Caco-2 (cell line): ENCODE data around the gene PRDM11. TPM values are rescaled to one million over a fixed set of nuclear protein-coding genes. Genes with fewer than 3 reads are reported as not detected.

Source experiments
- BruUV-seq: library from RNA; stranded (reverse); fragments of 400-500 nt; replicated peaks from 2 replicates; lab custom pipeline; 2021; lab: Mats Ljungman, UMichigan
- CTCF ChIA-PET: fragments of 300-600 bp; sonication (Branson Sonifier 250); formaldehyde crosslinking; loops from one replicate; lab custom pipeline; 2022; ENCODE audit warnings: antibody characterized with exemption; lab: Charles Lee
- POLR2A ChIA-PET: fragments of 300-600 bp; sonication (Branson Sonifier 250); formaldehyde crosslinking; loops from one replicate; lab custom pipeline; 2022; ENCODE audit warnings: antibody characterized with exemption; lab: Charles Lee
- DNase-seq, 2 experiments: peaks; one replicate each; pipeline versions ENCODE4 v3.0.0 to v3.0.0-alpha.2; 2020 to 2022
- H3K27me3 ChIP-seq: replicated peaks from 2 replicates; pipeline ENCODE4 v1.6.0; 2011; ENCODE audit warnings: low read length; ENCODE audit not compliant: control insufficient read depth, insufficient read depth
- H3K36me3 ChIP-seq: 2 replicates; pipeline ENCODE4 v1.5.1; 2011; ENCODE audit warnings: low read length; ENCODE audit not compliant: control insufficient read depth, insufficient read depth
- H3K4me1 ChIP-seq: fragments of 250-450 bp; sonication (Bioruptor Pico); 2 replicates; pipeline ENCODE4 v1.5.1; 2020; ENCODE audit warnings: mild to moderate bottlenecking
- H3K4me3 ChIP-seq: 2 replicates; pipeline ENCODE4 v1.5.1; 2011; ENCODE audit warnings: low read depth, mild to moderate bottlenecking, control low read depth, low read length
- H3K9me3 ChIP-seq: fragments of 250-450 bp; sonication (Bioruptor Pico); 2 replicates; pipeline ENCODE4 v1.5.1; 2020; ENCODE audit warnings: mild to moderate bottlenecking, moderate library complexity
- H3K27ac Mint-ChIP-seq: one replicate; pipeline ENCODE4 v1.8.0; 2022; ENCODE audit warnings: mixed read lengths; ENCODE audit not compliant: unreplicated experiment
- H3K27me3 Mint-ChIP-seq: one replicate; pipeline ENCODE4 v1.8.0; 2022; ENCODE audit warnings: mixed read lengths; ENCODE audit not compliant: insufficient read depth, unreplicated experiment
- H3K36me3 Mint-ChIP-seq: one replicate; pipeline ENCODE4 v1.8.0; 2022; ENCODE audit warnings: mild to moderate bottlenecking, mixed read lengths; ENCODE audit not compliant: insufficient read depth, unreplicated experiment
- H3K4me1 Mint-ChIP-seq: one replicate; pipeline ENCODE4 v1.8.0; 2022; ENCODE audit warnings: low read depth, mixed read lengths; ENCODE audit not compliant: unreplicated experiment
- H3K4me3 Mint-ChIP-seq: one replicate; pipeline ENCODE4 v1.8.0; 2022; ENCODE audit warnings: mild to moderate bottlenecking, moderate library complexity, mixed read lengths; ENCODE audit not compliant: unreplicated experiment
- H3K9me3 Mint-ChIP-seq: one replicate; pipeline ENCODE4 v1.8.0; 2022; ENCODE audit warnings: mixed read lengths; ENCODE audit not compliant: unreplicated experiment
- intact Hi-C: fragments of 100-400 bp; cut with micrococcal nuclease; formaldehyde crosslinking; loops from one replicate; pipeline ENCODE4 v1.10.0; 2022; ENCODE audit not compliant: unreplicated experiment
- total RNA-seq: library from RNA; stranded (reverse); gene quantifications from 2 replicates; pipeline ENCODE4 v1.2.3, GENCODE V29; 2022
- TF ChIP-seq, protein P1 (sequence below), 2 experiments: fragments of 200-600 bp in 1 of 2; IDR thresholded peaks; 1 replicate in 1 of 2; 2 replicates in 1 of 2; pipeline versions ENCODE4 v1.5.1 to v1.8.0; 2011 to 2022; ENCODE audit warnings: antibody characterized with exemption in 1 of 2, control low read depth in 1 of 2, inconsistent platforms in 1 of 2, low read depth in 1 of 2, low read length in 1 of 2, mild to moderate bottlenecking in 1 of 2, moderate library complexity in 1 of 2; ENCODE audit not compliant: insufficient read depth in 1 of 2, severe bottlenecking in 1 of 2, unreplicated experiment in 1 of 2

The PRDM11 gene
- total RNA-seq, 1 experiment from 2014 or later: 11.8 TPM

GRCh38 chr11:45168366-45169130 is 22.1 kb downstream of the PRDM11 start:
- Mint-ChIP-seq H3K27me3 (no peaks in the 10 kb centered on the region), H3K9me3 (no peaks in the 10 kb centered on the region), H3K36me3 (peaks cover 5% of the 10 kb centered on the region), H3K4me3 (no peak overlapping the region), H3K27ac (no peak overlapping the region), H3K4me1 (no peaks in the 10 kb centered on the region)
- Histone ChIP-seq H3K4me3 (no peak overlapping the region), H3K4me1 (no peaks in the 10 kb centered on the region), H3K36me3 (no peaks in the 10 kb centered on the region), H3K9me3 (no peaks in the 10 kb centered on the region), H3K27me3 (no peaks in the 10 kb centered on the region)
- POLR2A ChIA-PET: no interaction called here
- intact Hi-C loops: no loop called here
- TF ChIP-seq, protein P1, sequence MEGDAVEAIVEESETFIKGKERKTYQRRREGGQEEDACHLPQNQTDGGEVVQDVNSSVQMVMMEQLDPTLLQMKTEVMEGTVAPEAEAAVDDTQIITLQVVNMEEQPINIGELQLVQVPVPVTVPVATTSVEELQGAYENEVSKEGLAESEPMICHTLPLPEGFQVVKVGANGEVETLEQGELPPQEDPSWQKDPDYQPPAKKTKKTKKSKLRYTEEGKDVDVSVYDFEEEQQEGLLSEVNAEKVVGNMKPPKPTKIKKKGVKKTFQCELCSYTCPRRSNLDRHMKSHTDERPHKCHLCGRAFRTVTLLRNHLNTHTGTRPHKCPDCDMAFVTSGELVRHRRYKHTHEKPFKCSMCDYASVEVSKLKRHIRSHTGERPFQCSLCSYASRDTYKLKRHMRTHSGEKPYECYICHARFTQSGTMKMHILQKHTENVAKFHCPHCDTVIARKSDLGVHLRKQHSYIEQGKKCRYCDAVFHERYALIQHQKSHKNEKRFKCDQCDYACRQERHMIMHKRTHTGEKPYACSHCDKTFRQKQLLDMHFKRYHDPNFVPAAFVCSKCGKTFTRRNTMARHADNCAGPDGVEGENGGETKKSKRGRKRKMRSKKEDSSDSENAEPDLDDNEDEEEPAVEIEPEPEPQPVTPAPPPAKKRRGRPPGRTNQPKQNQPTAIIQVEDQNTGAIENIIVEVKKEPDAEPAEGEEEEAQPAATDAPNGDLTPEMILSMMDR (IDR thresholded peaks at IDR 0.05; ENCODE audit: insufficient read depth in 1 of 2, low read depth in 1 of 2, low read length in 1 of 2, severe bottlenecking in 1 of 2, unreplicated experiment in 1 of 2): no peak
- no TSS peak for BruUV-seq
- peak in 1 of 2 experiments; percentile 23 for DNase-seq
- CTCF ChIA-PET: interaction anchor here (0.6 kb wide), 1 partner anchor 1491 kb away, joined by 3 read pairs; no protein-coding TSS in a partner anchor

DNA sequence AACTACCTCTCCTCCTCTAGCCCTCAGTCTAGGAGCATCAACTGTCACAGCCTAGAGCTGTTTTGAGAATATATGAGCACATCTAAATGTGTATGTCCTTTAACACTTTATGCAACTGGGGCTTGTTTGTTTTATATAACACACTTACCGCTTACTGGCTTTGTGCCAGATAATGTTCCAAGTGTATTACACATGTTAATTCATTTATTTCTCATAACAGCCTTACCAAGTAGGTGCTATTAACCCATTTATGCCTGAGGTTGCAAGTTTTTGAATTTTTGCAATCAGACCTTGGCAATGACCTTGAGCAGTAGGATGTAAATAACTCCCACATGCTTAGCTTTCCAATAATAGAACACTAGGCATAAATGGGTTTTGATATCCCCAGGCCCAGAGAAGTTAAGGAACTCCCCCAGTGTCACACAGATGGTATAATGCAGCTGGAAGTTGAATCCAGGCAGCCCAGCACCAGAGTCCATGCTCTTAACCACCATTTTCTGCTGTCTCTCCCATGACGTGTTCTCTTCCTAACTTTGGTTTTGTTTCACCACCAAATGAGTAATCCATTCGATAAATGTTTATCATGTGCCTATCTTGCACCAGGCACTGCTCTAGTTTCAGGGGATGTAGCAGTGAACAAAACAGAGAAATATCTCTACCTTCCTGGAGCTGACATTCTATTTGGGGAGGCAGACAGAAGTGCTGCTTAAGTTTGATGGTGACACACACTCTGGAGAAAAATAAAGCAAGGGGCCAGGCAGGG is 23.1 kb downstream of the PRDM11 start:
- no peak overlapping the region for H3K4me3 ChIP-seq

GRCh38 chr11:45170484-45170883 is 24.0 kb downstream of the PRDM11 start:
- H3K27me3 Mint-ChIP-seq: no peaks in the 10 kb centered on the region
- H3K4me1 ChIP-seq: no peaks in the 10 kb centered on the region
- H3K36me3 ChIP-seq: no peaks in the 10 kb centered on the region
- peaks cover 5% of the 10 kb centered on the region for H3K36me3 Mint-ChIP-seq
- H3K4me3 ChIP-seq: no peak overlapping the region
- H3K27ac Mint-ChIP-seq: no peak overlapping the region
- TF ChIP-seq, protein P1 (IDR thresholded peaks at IDR 0.05; ENCODE audit: insufficient read depth in 1 of 2, low read depth in 1 of 2, low read length in 1 of 2, severe bottlenecking in 1 of 2, unreplicated experiment in 1 of 2): no peak
- H3K9me3 Mint-ChIP-seq: no peaks in the 10 kb centered on the region
- peak in 1 of 2 experiments; percentile 8 for DNase-seq
- H3K4me3 Mint-ChIP-seq: no peak overlapping the region
- BruUV-seq: no TSS peak
- POLR2A ChIA-PET: no interaction called here
- CTCF ChIA-PET: no interaction called here
- no peaks in the 10 kb centered on the region for H3K27me3 ChIP-seq
- H3K4me1 Mint-ChIP-seq: no peaks in the 10 kb centered on the region
- intact Hi-C loops: no loop called here
- H3K9me3 ChIP-seq: no peaks in the 10 kb centered on the region

More for the DNA sequence above, 23.1 kb downstream of the PRDM11 start:
- POLR2A ChIA-PET: no interaction called here
- Mint-ChIP-seq H3K36me3 (peaks cover 5% of the 10 kb centered on the region), H3K27me3 (no peaks in the 10 kb centered on the region), H3K4me1 (no peaks in the 10 kb centered on the region), H3K4me3 (no peak overlapping the region), H3K9me3 (no peaks in the 10 kb centered on the region), H3K27ac (no peak overlapping the region)
- Histone ChIP-seq H3K36me3 (no peaks in the 10 kb centered on the region), H3K9me3 (no peaks in the 10 kb centered on the region), H3K27me3 (no peaks in the 10 kb centered on the region), H3K4me1 (no peaks in the 10 kb centered on the region)
- CTCF ChIA-PET: no interaction called here
- intact Hi-C loops: no loop called here
- no peak for DNase-seq
- no TSS peak for BruUV-seq
- TF ChIP-seq, protein P1 (IDR thresholded peaks at IDR 0.05; ENCODE audit: insufficient read depth in 1 of 2, low read depth in 1 of 2, low read length in 1 of 2, severe bottlenecking in 1 of 2, unreplicated experiment in 1 of 2): no peak
